Breast epithelium (tissue), 4 donors: ENCODE data around the gene MVB12B. TPM values are rescaled to one million over a fixed set of nuclear protein-coding genes. Genes with fewer than 3 reads are reported as not detected.
"Not testable (repeated sequence)": the region's sequence is repeated elsewhere in the genome, so short reads cannot be mapped to it uniquely, and the experiment has no call there.

ENCODE experiments used
- DNase-seq, 2 donors: peaks; one replicate each; pipeline ENCODE4 v3.0.0-alpha.2; 2019; ENCODE audit warnings: low spot score in 2 of 2
- H3K27ac ChIP-seq, 2 donors: fragments of 200-600 bp; sonication (generic) in 1 of 2; one replicate each; pipeline ENCODE4 v1.5.1; 2016 to 2019; ENCODE audit warnings: mild to moderate bottlenecking in 1 of 2
- H3K27me3 ChIP-seq, 2 donors: fragments of 200-600 bp; sonication (generic) in 1 of 2; one replicate each; pipeline versions ENCODE4 v1.5.1 to v1.6.0; 2017 to 2019; ENCODE audit warnings: control low read depth in 1 of 2, mild to moderate bottlenecking in 1 of 2
- H3K36me3 ChIP-seq: fragments of 200-600 bp; one replicate; pipeline ENCODE4 v1.5.1; 2019
- H3K4me1 ChIP-seq, 2 donors: fragments of 200-600 bp; sonication (generic); one replicate each; pipeline ENCODE4 v1.5.1; 2016 to 2019; ENCODE audit warnings: control low read depth in 1 of 2
- H3K4me3 ChIP-seq, 3 donors: fragments of 200-600 bp; sonication (generic); 1 replicate in 2 of 3; 2 replicates in 1 of 3; pipeline ENCODE4 v1.5.1; 2016 to 2019; ENCODE audit warnings: mild to moderate bottlenecking in 3 of 3, moderate library complexity in 2 of 3
- H3K9me3 ChIP-seq, 2 donors: fragments of 200-600 bp; sonication (generic) in 1 of 2; one replicate each; pipeline ENCODE4 v1.5.1; 2016 to 2019; ENCODE audit warnings: control low read depth in 1 of 2
- CTCF ChIP-seq, 3 donors: fragments of 450-650 bp; IDR thresholded peaks; one replicate each; pipeline ENCODE4 v1.5.1; 2016 to 2017; ENCODE audit warnings: antibody characterized with exemption in 3 of 3, mild to moderate bottlenecking in 3 of 3, moderate library complexity in 3 of 3
- POLR2A ChIP-seq: fragments of 450-650 bp; IDR thresholded peaks from one replicate; pipeline ENCODE4 v1.6.1; 2016; ENCODE audit warnings: antibody characterized with exemption, mild to moderate bottlenecking, moderate library complexity
- POLR2AphosphoS5 ChIP-seq, 3 donors: sonication (generic); formaldehyde crosslinking; IDR thresholded peaks; one replicate each; pipeline ENCODE4 v1.6.1; 2017; ENCODE audit warnings: antibody characterized with exemption in 3 of 3
- intact Hi-C: fragments of 100-400 bp; cut with DNase I; formaldehyde crosslinking; loops from one replicate; pipeline ENCODE4 v1.15.1; 2023; ENCODE audit warnings: low total_unique reads
- total RNA-seq, 3 donors: library from RNA; depleted of rRNA; stranded (reverse); fragments of >200 nt; gene quantifications; one replicate each; pipeline ENCODE4 v1.1.0, GENCODE V29; 2016

MVB12B gene
- total RNA-seq, 3 donors from 2014 or later = 8.2 to 12.6 (median 9.9) TPM

- Histone ChIP-seq H3K9me3 (no peaks in the 10 kb centered on the region), H3K36me3 (no peaks in the 10 kb centered on the region), H3K4me1 (no peaks in the 10 kb centered on the region), H3K4me3 (no peak overlapping the region), H3K27me3 (no peaks in the 10 kb centered on the region), H3K27ac (no peak overlapping the region)
- TF ChIP-seq CTCF (IDR thresholded peaks at IDR 0.05) (no peak), POLR2AphosphoS5 (IDR thresholded peaks at IDR 0.05) (no peak), POLR2A (no peak)
- intact Hi-C loops = no loop called here
- no peak for DNase-seq
Measured at GRCh38 chr9:126533926-126534310, 207.3 kb downstream of the MVB12B start.

GRCh38 chr9:126534431-126535186 lies 208.0 kb downstream of the MVB12B start:
- intact Hi-C loops = no loop called here
- H3K27me3 ChIP-seq = no peaks in the 10 kb centered on the region
- H3K9me3 ChIP-seq = no peaks in the 10 kb centered on the region
- no peak overlapping the region for H3K27ac ChIP-seq
- TF ChIP-seq POLR2A (no peak), POLR2AphosphoS5 (IDR thresholded peaks at IDR 0.05) (no peak), CTCF (IDR thresholded peaks at IDR 0.05) (no peak)
- H3K36me3 ChIP-seq = no peaks in the 10 kb centered on the region
- H3K4me3 ChIP-seq = no peak overlapping the region
- H3K4me1 ChIP-seq = no peaks in the 10 kb centered on the region
- no peak for DNase-seq

- no peaks in the 10 kb centered on the region for H3K36me3 ChIP-seq
- H3K4me1 ChIP-seq = no peaks in the 10 kb centered on the region
- no peaks in the 10 kb centered on the region for H3K9me3 ChIP-seq
- no peak overlapping the region for H3K27ac ChIP-seq
- H3K27me3 ChIP-seq = no peaks in the 10 kb centered on the region
- DNase-seq = no peak
- intact Hi-C loops = no loop called here
- H3K4me3 ChIP-seq = no peak overlapping the region
- TF ChIP-seq POLR2AphosphoS5 (IDR thresholded peaks at IDR 0.05) = no peak
- TF ChIP-seq CTCF (IDR thresholded peaks at IDR 0.05) = no peak
- TF ChIP-seq POLR2A = no peak
Measured at GRCh38 chr9:126536131-126536530, 209.5 kb downstream of the MVB12B start.

GRCh38 chr9:126536841-126537465 lies 210.3 kb downstream of the MVB12B start:
- Histone ChIP-seq H3K36me3 (no peaks in the 10 kb centered on the region), H3K9me3 (no peaks in the 10 kb centered on the region), H3K27me3 (no peaks in the 10 kb centered on the region), H3K27ac (no peak overlapping the region), H3K4me3 (no peak overlapping the region), H3K4me1 (no peaks in the 10 kb centered on the region)
- no peak for DNase-seq
- no peak for TF ChIP-seq CTCF (IDR thresholded peaks at IDR 0.05)
- TF ChIP-seq POLR2A = no peak
- TF ChIP-seq POLR2AphosphoS5 (IDR thresholded peaks at IDR 0.05) = no peak
- intact Hi-C loops = no loop called here

GRCh38 chr9:126538550-126538949 lies 211.9 kb downstream of the MVB12B start:
- intact Hi-C loops = no loop called here
- Histone ChIP-seq H3K27me3 (no peaks in the 10 kb centered on the region), H3K36me3 (no peaks in the 10 kb centered on the region), H3K27ac (no peak overlapping the region), H3K9me3 (no peaks in the 10 kb centered on the region), H3K4me3 (no peak overlapping the region), H3K4me1 (no peaks in the 10 kb centered on the region)
- TF ChIP-seq POLR2AphosphoS5 (IDR thresholded peaks at IDR 0.05) (no peak), POLR2A (no peak), CTCF (IDR thresholded peaks at IDR 0.05) (no peak)
- no peak for DNase-seq

GRCh38 chr9:126540398-126540797 lies 213.8 kb downstream of the MVB12B start:
- H3K4me1 ChIP-seq, H3K9me3 ChIP-seq, H3K4me3 ChIP-seq, H3K27me3 ChIP-seq, H3K36me3 ChIP-seq, H3K27ac ChIP-seq, intact Hi-C loops, DNase-seq: not testable (repeated sequence)
